Testis (tissue), 2 donors: ENCODE results near the gene ZNF276.

Experiments
- POLR2A ChIP-seq: fragments of 450-650 bp; IDR thresholded peaks from one replicate; pipeline ENCODE4 v1.6.1; 2017; ENCODE audit warnings: antibody characterized with exemption, mild to moderate bottlenecking, moderate library complexity
- TF ChIP-seq, protein P1 (sequence below), 3 experiments: fragments of 450-650 bp in 2 of 3; fragments of 200-600 bp in 1 of 3; sonication (generic) in 1 of 3; IDR thresholded peaks; one replicate each; pipeline ENCODE4 v1.5.1; 2016 to 2019; ENCODE audit warnings: antibody characterized with exemption in 3 of 3, mild to moderate bottlenecking in 2 of 3, moderate library complexity in 1 of 3

DNA sequence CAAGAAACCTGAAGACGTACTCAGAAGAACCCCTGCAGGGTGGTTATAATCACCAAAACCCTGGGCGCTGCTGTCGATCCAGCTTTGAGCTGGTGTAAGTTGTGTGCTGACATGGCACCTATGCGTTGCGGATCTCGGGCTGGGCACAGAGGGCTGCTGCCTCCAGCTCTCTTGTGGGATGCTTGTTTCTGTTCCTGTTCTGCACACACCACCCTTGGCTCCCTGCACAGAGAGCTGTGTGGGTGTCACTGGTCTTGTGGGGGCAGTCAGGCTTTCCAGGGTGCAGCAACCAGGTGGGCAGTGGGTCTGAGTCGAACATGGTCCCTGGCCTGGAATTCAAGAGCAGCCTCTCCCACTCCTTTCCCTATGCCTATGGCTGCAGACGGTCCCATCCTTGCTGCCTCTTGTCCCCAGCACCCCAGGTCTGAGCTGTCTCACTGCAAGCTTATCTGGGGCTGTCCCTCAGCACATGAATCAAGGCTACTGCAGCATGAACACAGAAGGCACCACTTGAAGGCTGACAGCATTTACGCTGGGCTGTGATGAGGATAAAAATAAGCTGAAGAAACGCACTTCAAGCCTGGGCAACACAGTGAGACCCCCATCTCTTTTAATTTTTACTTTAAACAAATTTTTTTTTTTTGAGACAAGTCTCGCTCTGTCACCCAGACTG lies 20.1 kb downstream of the ZNF276 start:
- no peak for TF ChIP-seq POLR2A
- TF ChIP-seq, protein P1, sequence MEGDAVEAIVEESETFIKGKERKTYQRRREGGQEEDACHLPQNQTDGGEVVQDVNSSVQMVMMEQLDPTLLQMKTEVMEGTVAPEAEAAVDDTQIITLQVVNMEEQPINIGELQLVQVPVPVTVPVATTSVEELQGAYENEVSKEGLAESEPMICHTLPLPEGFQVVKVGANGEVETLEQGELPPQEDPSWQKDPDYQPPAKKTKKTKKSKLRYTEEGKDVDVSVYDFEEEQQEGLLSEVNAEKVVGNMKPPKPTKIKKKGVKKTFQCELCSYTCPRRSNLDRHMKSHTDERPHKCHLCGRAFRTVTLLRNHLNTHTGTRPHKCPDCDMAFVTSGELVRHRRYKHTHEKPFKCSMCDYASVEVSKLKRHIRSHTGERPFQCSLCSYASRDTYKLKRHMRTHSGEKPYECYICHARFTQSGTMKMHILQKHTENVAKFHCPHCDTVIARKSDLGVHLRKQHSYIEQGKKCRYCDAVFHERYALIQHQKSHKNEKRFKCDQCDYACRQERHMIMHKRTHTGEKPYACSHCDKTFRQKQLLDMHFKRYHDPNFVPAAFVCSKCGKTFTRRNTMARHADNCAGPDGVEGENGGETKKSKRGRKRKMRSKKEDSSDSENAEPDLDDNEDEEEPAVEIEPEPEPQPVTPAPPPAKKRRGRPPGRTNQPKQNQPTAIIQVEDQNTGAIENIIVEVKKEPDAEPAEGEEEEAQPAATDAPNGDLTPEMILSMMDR (IDR thresholded peaks at IDR 0.05) = no peak
